ENCODE measurements around the gene PYM1.
"Not testable (repeated sequence)": the region's sequence is repeated elsewhere in the genome, so short reads cannot be mapped to it uniquely, and the experiment has no call there.

PYM1 gene

GRCh38 chr12:55925870-55926737 lies 1.6 kb downstream of the PYM1 start:
- intact Hi-C loops (cut with DNase I): loop anchor here (1.0 to 5.0 kb wide), 3 partner anchors 46 to 199 kb away; partner anchors contain the start of genes CD63 and RAB5B

GRCh38 chr12:55925371-55925770 lies 2.3 kb downstream of the PYM1 start:
- intact Hi-C loops (cut with DNase I): loop anchor here (5.0 kb wide), 2 partner anchors 47 to 198 kb away; partner anchors contain the start of genes CD63 and RAB5B

More at GRCh38 chr12:55925870-55926737, 1.6 kb downstream of the PYM1 start:
- peak in 2 of 42 donors; percentile 23 to 29 for DNase-seq

GRCh38 chr12:55923648-55924047 lies 4.0 kb downstream of the PYM1 start:
- intact Hi-C loops (cut with DNase I); DNase-seq: not testable (repeated sequence)

More at GRCh38 chr12:55925371-55925770, 2.3 kb downstream of the PYM1 start:
- DNase-seq: no peak

GRCh38 chr12:55922126-55922525 lies 5.6 kb downstream of the PYM1 start:
- intact Hi-C loops (cut with DNase I): no loop called here
- no peak for DNase-seq

- DNase-seq: not testable (repeated sequence)
Measured at GRCh38 chr12:55919032-55919431, 8.7 kb downstream of the PYM1 start.

DNA sequence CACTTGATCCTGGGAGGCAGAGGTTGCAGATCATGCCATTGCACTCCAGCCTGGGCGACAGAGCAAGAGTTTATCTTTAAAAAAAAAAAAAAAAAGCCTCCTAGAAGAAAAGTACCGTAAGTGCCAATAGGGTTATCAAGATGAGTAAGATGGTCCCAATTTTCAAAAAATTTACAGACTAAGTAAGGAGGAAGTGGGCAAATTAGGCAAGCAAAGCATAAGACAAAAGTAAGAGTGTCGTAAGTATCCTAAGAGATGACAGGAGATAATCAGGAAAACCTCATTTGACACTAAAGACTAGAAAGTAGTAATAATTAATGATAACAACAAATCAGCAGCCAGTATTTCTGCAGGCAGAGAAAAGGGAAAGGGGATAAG lies 12.2 kb downstream of the PYM1 start:
- DNase-seq: no peak
- intact Hi-C loops (cut with DNase I): no loop called here

More at GRCh38 chr12:55919032-55919431, 8.7 kb downstream of the PYM1 start:
- intact Hi-C loops (cut with DNase I): not testable (repeated sequence)

DNA sequence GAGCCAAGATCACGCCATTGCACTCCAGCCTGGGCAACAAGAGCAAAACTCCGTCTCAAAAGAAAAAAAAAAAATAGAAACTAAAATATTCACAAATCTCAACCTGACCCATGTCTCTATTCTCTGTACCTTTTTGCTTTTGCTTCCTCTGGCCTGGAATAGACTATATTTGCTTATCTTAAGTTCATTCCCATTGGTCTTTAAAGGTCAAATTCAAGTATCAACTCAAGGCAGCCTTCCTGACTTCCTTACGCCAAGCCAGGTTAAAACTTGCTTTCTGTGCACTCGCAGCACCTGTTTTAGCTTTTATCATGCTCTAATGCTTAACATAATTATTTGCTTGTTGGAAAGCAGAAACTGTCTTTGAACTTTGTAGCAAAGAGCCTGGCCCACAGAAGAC lies 14.8 kb downstream of the PYM1 start:
- intact Hi-C loops (cut with DNase I): no loop called here
- no peak for DNase-seq

DNA sequence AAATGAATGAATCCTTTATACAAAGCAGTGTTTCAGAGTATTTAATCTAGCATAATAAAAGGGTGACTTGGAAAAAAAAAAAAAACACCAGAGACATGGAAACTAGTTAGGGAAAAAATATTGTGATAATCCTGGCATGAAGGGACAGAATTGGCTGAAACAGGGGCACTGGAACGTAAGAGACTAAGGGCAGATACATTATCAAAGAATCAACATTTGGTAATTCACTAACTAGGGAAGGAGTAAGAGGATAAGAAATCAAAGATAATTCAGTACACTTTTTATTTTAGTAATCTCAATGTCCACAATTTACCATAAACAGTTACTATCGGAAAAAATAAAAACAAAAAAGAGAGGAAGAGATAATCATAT lies 18.2 kb downstream of the PYM1 start:
- no peak for DNase-seq
- intact Hi-C loops (cut with DNase I): no loop called here

- peak in 1 of 42 donors; percentile 7 for DNase-seq
- intact Hi-C loops (cut with DNase I): no loop called here
Measured at GRCh38 chr12:55908726-55909512, 18.8 kb downstream of the PYM1 start.

- DNase-seq: no peak
- intact Hi-C loops (cut with DNase I): no loop called here
Measured at GRCh38 chr12:55906056-55906455, 21.6 kb downstream of the PYM1 start.

DNA sequence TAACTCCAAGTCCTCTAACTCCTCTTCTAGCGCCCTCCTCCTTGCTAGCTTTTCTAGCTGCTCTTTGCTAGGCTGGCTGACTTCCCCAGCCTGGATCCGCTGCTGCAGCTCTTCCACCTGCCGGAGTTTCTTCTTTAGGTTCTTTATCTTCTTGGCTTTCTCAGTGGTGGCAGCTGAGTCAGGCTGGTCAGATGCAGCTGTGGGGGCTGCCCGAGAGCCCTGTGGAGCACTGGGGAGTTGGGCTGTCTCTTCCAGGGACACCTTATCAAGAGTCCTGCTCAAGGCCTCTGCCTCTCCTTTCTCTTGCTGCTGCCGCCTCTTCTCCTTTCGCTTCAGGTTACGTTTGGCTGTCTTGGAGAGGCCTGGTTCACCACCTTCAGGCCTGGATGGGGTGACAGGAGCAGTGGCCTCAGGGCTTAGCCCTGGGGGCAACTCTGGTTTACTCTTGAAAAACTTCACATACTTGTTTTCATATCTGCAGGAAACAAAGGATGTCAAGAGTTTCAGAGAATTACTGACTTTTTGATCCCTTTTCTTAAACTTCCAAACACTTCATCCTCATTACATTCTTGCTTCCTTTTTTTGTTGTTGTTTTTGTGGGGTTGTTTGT lies 25.7 kb downstream of the PYM1 start:
- intact Hi-C loops (cut with DNase I): no loop called here

DNA sequence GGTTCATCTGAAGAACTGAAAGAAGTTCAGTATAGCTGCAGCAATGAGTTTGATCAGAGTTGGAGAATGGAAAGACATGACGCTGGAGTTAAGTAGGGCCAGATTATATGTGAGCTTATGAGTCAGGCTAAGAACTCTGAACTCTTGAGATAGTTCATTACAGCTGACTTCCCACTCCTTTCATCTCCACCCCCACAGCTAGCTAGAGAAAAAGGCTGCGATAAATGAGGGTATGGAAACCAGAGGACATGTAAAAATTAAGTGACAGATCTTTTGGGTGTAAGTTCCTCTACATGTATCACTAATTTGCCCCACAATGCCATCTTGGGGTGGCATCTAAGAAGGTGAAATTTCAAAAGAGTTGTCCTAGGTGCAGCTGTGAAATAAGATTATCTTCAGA lies 28.6 kb downstream of the PYM1 start:
- peak in 11 of 42 donors; percentile 7 to 50 (median 22) for DNase-seq
- intact Hi-C loops (cut with DNase I): no loop called here

More for the DNA sequence above, 25.7 kb downstream of the PYM1 start:
- DNase-seq: no peak

DNA sequence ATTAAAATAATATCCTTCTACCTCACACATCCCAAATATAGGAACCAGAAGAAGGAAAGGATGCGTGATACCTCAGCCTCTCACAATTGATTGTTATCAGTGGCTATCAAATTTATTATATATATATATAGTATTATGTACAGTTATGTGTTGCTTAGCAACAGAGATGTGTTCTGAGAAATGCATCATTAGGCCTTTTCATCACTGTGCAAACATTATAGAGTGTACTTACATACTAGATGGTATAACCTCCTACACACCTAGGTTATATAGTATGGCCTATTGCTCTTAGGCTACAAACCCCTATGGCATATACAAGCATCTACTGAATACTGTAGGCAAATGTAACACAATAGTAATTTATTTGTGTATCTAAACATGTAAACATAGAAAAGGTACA lies 34.0 kb downstream of the PYM1 start:
- intact Hi-C loops (cut with DNase I): no loop called here

DNA sequence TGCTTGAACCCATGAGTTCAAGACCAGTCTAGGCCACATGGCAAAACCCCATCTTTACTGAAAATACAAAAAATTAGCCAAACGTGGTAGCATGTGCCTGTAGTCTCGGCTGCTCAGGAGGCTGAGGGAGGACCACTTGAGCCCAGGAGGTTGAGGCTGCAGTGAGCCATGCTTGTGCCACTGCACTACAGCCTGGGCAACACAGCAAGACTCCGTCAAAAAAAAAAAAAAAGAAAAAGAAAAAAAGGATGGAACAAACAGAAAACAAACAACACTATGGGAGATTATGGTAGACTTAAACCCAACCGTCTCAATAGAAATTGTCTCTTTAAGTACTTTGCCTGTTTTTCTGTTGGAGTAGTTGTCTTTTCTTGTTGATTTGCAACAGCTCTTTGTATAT lies 36.4 kb downstream of the PYM1 start:
- intact Hi-C loops (cut with DNase I): no loop called here

More for the DNA sequence above, 34.0 kb downstream of the PYM1 start:
- no peak for DNase-seq

DNA sequence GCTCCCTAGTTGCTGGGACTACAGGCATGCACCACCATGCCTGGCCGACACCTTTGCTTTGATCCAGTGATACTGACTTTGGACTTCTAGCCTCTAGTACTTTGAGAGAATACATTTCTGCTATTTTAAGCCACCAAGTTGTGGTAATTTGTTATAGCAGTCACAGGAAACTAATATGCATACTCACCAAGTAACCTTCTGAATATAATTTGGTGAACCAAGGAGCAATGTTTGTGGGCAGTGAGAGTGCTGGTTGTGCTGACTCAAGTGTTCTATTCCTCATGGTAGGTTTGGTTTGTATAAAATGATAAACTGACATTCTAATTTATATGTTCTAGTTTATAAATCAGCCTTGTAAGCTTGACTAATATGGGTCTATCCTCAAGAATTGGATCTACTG lies 42.6 kb downstream of the PYM1 start:
- intact Hi-C loops (cut with DNase I): no loop called here
- DNase-seq: no peak

More for the DNA sequence above, 36.4 kb downstream of the PYM1 start:
- no peak for DNase-seq

- intact Hi-C loops (cut with DNase I): no loop called here
- DNase-seq: no peak
Measured at GRCh38 chr12:55877824-55878223, 49.9 kb downstream of the PYM1 start.

- intact Hi-C loops (cut with DNase I): no loop called here
- DNase-seq: peak in 10 of 42 donors; percentile 1 to 54 (median 10)
Measured at GRCh38 chr12:55875704-55876467, 51.8 kb downstream of the PYM1 start.

GRCh38 chr12:55874443-55874842 lies 53.3 kb downstream of the PYM1 start:
- DNase-seq: no peak
- intact Hi-C loops (cut with DNase I): no loop called here

All from head of caudate nucleus (tissue), 42 donors.